ENCODE results near the gene IL13.

IL13 gene

DNA sequence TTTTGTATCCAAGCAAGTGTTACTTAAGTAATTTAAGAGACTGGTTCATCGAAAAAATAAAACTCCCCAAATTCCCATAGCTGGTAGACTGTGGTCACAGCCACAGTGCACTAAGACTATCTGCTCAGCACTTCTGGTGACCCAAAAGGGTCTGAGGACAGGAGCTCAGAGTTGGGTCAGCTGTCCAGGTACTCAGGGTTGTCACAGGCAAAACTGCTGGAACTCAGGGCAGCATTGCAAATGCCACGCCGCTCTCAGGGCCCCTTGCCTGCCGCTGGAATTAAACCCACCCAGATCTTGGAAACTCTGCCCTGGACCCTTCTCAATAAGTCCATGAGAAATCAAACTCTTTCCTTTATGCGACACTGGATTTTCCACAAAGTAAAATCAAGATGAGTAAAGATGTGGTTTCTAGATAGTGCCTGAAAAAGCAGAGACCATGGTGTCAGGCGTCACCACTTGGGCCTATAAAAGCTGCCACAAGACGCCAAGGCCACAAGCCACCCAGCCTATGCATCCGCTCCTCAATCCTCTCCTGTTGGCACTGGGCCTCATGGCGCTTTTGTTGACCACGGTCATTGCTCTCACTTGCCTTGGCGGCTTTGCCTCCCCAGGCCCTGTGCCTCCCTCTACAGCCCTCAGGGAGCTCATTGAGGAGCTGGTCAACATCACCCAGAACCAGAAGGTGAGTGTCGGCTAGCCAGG lies at the start of gene IL13:
Gene IL13, plus strand, starts transcription at position 498 of the 705 bp plus-strand sequence. Its CDS starts 14 bp downstream, at position 512.
- FAIRE-seq (no peak), DNase-seq (ENCODE audit: insufficient read length, low spot score) (no peak)
- TF ChIP-seq, protein P1, sequence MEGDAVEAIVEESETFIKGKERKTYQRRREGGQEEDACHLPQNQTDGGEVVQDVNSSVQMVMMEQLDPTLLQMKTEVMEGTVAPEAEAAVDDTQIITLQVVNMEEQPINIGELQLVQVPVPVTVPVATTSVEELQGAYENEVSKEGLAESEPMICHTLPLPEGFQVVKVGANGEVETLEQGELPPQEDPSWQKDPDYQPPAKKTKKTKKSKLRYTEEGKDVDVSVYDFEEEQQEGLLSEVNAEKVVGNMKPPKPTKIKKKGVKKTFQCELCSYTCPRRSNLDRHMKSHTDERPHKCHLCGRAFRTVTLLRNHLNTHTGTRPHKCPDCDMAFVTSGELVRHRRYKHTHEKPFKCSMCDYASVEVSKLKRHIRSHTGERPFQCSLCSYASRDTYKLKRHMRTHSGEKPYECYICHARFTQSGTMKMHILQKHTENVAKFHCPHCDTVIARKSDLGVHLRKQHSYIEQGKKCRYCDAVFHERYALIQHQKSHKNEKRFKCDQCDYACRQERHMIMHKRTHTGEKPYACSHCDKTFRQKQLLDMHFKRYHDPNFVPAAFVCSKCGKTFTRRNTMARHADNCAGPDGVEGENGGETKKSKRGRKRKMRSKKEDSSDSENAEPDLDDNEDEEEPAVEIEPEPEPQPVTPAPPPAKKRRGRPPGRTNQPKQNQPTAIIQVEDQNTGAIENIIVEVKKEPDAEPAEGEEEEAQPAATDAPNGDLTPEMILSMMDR (IDR thresholded peaks at IDR 0.05; ENCODE audit: insufficient read depth, missing control alignments): no peak

DNA sequence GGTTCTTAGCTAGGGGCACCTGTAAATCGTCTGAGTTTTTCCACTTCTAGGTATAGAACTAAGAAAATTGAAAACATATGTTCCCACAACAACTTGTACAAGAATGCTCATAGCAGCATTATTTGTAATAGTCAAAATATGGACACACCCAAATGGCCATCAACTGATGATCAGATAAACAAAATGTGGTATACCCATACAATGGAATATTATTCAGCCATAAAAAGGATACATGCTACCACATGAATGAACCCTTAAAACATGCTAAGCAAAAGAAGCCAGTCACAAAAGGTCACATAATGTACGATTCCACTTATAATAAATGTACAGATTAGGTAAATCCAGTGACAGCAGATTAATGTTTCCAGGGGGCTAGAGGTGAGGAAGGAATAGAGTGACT lies 46.0 kb upstream of the IL13 start:
- DNase-seq (ENCODE audit: insufficient read length, low spot score): no peak
- TF ChIP-seq, protein P1 (IDR thresholded peaks at IDR 0.05; ENCODE audit: insufficient read depth, missing control alignments): no peak
- FAIRE-seq: no peak

DNA sequence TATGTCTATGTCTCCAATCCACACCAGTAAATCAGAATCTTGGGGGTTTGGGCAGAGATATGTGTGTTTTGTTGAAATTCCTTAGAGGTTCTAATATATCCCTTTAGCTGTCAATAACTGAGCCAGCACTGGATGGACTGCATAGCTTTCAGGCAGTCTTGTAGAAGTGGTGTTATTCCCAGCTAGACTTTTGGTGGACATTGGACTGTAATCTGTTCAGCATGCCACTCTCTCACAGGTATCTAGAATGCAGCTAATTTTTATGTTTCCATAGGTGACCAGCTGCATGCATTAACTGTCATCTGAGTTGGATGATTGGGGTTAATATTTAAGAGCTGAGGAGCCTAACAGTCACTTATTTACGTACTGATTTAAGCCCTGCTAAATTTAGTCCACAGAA lies 45.1 kb upstream of the IL13 start:
- TF ChIP-seq, protein P1 (IDR thresholded peaks at IDR 0.05; ENCODE audit: insufficient read depth, missing control alignments): no peak
- FAIRE-seq (no peak), DNase-seq (ENCODE audit: insufficient read length, low spot score) (no peak)

DNA sequence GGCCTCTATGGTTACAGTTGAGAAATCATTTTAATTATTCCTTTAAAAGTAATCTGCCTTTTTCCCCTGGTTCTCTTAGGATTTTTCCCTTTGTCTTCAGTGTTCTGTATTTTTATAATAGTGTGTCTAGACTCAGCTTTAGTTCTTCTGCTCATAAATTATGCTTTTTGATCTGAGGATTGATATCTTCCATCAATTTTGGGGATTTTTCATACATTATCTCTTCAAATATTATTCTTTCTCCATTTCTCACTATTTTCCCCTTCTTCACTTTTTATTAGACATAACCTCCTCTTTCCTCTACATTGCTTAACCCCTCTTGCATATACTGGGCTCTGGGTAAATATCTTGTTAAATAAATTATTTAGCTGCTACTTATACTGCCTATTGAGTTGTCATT lies 36.3 kb upstream of the IL13 start:
- TF ChIP-seq, protein P1 (IDR thresholded peaks at IDR 0.05; ENCODE audit: insufficient read depth, missing control alignments): no peak
- FAIRE-seq (no peak), DNase-seq (ENCODE audit: insufficient read length, low spot score) (no peak)

DNA sequence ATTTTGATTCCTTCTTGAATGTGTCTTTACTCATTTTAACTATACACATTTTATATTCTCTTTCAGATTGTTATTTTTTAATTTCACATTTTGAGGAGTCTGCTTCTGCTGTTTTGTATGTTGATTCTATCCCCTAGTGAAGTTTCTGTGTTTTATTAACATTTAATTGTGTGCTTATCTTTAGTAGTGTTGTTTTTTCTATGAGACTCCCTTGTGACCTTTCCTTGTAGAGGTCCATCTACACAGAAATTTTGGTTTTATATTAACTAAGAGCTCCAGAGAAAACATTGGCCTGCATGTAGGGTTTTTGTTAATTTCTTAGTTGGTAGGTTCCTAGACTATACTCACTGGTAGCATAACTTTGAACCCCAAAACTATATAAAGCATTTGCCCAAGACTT lies 35.4 kb upstream of the IL13 start:
- DNase-seq (ENCODE audit: insufficient read length, low spot score): no peak
- FAIRE-seq: no peak
- TF ChIP-seq, protein P1 (IDR thresholded peaks at IDR 0.05; ENCODE audit: insufficient read depth, missing control alignments): no peak

DNA sequence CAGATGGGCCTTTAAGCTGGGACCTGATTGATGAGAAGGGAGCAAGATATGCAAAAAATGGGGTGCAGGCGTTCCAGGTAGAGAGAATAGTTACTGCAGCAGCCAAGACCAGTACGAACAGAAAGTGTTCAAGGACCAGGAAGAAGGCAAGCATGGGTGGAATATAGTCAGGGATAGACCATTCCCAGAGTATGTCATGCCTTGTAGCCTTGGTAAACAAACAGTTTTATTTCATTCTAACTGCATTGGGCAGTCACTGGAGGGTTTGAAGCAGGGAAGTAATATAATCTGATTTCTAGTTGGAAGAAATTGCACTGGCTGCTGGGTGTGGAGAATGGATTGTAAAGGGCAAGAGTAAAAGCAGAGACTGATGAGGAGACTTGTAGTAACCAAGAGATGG lies 30.5 kb upstream of the IL13 start:
- FAIRE-seq (no peak), DNase-seq (ENCODE audit: insufficient read length, low spot score) (no peak)
- TF ChIP-seq, protein P1 (IDR thresholded peaks at IDR 0.05; ENCODE audit: insufficient read depth, missing control alignments): no peak

DNA sequence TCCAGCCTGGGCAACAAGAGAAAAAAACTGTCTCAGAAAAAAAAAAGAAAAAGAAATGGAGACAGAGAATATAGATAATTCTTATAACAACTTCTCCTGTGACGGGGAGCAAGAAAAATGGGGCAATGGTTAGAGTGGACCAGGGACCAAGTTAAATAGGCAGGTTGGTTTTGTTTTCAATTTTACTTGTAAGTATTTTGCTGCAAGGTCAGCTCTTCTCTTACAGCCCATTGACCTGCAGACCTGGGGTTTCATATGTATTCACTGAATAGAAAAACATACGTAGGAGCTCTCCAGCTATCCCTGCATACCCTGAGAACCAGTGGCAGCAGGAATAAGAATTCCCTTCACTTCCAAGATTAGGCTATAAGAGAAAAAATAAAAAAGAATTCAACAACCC lies 29.2 kb upstream of the IL13 start:
- FAIRE-seq (no peak), DNase-seq (ENCODE audit: insufficient read length, low spot score) (no peak)
- TF ChIP-seq, protein P1 (IDR thresholded peaks at IDR 0.05; ENCODE audit: insufficient read depth, missing control alignments): no peak
